Epithelial cell of prostate (primary cell): ENCODE data around the gene TFB1M.
"Not testable (repeated sequence)": the region's sequence is repeated elsewhere in the genome, so short reads cannot be mapped to it uniquely, and the experiment has no call there.

ENCODE experiments used
- DNase-seq: peaks from one replicate; pipeline ENCODE4 v3.0.0-alpha.2; 2011; ENCODE audit warnings: low read depth, low spot score
- H3K27ac ChIP-seq: fragments of 450-650 bp; 2 replicates; pipeline ENCODE4 v1.5.1; 2017; ENCODE audit warnings: mild to moderate bottlenecking

The TFB1M gene

DNA sequence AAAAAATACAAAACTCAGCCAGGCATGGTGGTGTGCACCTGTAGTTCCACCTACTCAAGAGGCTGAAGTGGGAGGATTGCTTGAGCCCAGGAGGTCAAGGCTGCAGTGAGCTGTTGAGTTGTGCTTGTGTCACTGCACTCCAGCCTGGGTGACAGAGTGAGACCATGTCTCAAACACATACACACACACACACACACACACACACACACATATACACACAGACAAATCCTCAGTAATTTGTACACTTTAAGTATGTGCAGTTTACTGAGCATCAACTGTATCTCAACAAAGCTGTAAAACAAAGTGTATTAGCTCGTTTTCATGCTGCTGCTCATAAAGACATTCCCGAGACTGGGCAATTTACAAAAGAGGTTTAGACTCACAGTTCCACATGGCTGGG lies 7.3 kb downstream of the TFB1M start:
- DNase-seq, result no peak
- H3K27ac ChIP-seq, result no peak overlapping the region

DNA sequence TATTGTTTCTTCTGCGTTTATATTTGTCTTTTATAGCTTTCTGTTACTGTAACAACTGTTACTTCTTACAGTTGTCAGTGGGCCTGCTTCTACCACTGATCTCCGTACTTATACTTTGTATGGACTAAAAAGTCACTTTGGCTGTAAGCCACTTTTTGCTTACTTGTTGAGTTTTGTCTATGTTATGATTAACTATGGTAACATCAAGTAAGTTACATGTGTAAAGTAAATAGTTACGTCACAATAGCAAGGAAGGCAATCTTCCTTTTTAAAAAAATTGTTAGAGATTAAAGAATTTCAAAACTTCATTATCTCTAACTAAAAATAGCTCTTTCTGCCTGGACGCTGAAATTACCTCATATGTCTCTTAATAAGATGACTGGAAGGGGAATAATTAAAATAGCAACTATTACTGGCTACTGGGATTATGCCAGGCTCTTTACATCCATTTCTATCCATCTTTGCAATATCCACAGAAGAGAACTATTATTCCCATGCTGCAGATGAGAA lies 10.9 kb downstream of the TFB1M start:
- DNase-seq, result no peak
- no peak overlapping the region for H3K27ac ChIP-seq

DNA sequence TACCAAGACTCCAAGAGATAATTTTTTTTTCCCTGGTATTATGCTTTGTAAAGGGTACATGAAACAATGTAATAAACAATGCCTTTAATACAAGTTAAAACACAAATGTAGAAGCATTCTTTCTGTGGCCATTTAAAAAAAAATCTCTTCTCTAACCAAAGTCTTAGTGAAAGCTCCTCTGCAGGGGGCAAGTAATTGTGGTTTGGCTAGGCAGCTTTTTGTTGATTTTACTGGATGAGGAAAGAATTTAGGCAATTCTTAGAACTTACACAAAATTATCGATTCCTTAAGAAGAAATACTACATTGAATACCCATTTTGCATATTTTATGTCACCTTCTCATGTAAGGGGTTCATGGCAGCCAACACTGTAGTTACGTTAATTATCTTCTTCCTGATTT lies 12.4 kb downstream of the TFB1M start:
- DNase-seq, result no peak
- H3K27ac ChIP-seq, result no peak overlapping the region

DNA sequence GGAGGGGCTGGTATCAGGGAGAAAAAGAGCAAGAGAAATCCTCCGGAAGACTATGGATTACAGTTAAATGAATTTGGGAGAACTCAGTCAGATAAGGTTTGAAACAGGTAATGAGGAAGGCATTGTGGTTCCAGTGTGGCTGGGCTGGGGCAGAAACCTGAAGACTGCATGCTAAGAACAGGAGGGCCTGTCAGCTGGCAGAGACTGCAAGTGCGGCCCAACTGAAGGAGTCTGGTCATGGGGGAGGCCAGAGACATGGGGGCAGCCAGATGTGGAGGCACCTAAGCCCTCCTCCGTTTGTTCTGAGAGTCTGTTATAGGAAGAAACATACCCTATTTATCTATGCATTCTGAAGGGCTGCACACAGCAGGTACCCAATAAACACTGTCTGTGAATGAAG lies 16.6 kb downstream of the TFB1M start:
- no peak overlapping the region for H3K27ac ChIP-seq
- no peak for DNase-seq

GRCh38 chr6:155292711-155293110 lies 21.6 kb downstream of the TFB1M start:
- no peak for DNase-seq
- H3K27ac ChIP-seq, result no peak overlapping the region

- no peak for DNase-seq
- H3K27ac ChIP-seq, result no peak overlapping the region
These were observed 23.0 kb downstream of the TFB1M start for GRCh38 chr6:155291291-155291690.

- DNase-seq, result no peak
These were observed 23.8 kb downstream of the TFB1M start for GRCh38 chr6:155290491-155290890.

DNA sequence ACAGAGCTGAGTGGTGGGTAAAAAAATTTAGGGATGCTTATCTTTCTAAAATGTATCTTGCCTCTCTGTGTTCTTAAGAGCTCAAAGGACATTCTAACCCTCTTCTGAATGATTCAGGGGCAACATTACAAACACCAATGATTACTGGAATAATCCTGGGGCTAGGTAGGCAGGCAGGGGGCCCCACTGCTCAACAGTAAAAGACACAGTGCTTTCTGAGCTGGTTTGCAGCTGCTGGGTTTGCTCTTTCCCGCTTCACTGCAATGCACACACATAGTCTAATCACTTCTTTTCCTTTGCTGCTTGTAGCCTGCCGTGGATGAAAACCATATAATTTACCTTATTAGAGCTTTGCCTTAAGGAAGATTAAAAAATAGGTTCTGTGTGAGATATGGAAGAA lies 26.5 kb downstream of the TFB1M start:
- no peak for DNase-seq
- H3K27ac ChIP-seq, result no peak overlapping the region

More at GRCh38 chr6:155290491-155290890, 23.8 kb downstream of the TFB1M start:
- H3K27ac ChIP-seq, result no peak overlapping the region

DNA sequence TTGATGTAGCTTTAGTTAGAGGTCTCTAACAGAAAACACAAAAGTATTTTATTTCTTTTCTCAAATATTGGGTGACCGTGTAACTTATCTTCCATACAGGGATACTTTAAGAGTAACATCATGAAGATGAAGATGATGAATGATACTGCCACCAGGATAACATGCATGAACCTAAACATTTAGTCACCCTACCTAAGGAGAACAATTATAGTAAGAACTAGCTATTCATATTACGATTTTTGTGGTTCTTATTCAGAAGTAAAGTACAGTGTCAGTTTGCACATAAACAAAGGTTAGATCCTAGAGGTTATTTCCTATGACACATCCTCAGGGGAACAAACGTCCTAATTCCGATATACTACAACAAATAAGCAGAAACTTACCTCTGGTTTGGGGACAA lies 29.5 kb downstream of the TFB1M start:
- H3K27ac ChIP-seq, result no peak overlapping the region
- no peak for DNase-seq

DNA sequence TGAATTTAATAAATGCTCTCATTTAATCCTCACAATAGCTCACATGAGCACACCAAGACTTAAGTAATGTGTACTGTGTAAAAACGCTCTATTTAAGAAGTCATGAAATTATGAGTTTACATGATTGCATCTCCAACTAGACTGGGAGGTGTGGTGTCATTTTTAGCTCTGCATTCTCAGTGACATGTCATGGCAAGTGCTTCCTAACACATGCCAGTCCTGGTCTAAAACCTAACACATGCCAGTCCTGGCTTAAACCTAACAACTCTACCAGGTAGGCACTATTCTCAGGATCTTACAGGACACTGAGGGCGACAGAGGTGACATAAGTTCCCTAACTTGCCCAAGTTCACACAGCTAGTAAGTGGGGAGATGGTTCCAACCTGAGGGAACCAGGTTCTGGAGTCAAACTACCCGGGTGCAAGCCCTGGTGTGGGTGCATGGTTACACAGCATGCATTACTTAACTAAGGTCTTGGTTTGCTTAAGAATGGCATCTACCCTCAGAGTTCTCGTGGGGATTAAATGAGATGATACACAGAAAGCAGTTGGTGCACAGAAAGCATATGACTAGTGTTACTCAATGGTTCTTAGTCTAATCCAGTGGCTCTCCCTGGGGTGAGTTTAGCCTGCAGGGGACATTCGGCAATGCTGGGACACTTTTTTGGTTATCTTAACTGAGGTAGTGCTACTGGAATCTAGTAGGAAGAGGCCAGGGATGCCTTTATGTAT lies 35.8 kb downstream of the TFB1M start:
- H3K27ac ChIP-seq, result peak overlapping the region; percentile 18
- DNase-seq, result no peak

GRCh38 chr6:155276638-155277037 lies 37.6 kb downstream of the TFB1M start:
- H3K27ac ChIP-seq, result no peak overlapping the region
- DNase-seq, result no peak

- no peak overlapping the region for H3K27ac ChIP-seq
- no peak for DNase-seq
These were observed 38.3 kb downstream of the TFB1M start for GRCh38 chr6:155275808-155276480.

GRCh38 chr6:155274533-155274932 lies 39.8 kb downstream of the TFB1M start:
- peak overlapping the region; percentile 53 for H3K27ac ChIP-seq
- DNase-seq, result peak; percentile 55

DNA sequence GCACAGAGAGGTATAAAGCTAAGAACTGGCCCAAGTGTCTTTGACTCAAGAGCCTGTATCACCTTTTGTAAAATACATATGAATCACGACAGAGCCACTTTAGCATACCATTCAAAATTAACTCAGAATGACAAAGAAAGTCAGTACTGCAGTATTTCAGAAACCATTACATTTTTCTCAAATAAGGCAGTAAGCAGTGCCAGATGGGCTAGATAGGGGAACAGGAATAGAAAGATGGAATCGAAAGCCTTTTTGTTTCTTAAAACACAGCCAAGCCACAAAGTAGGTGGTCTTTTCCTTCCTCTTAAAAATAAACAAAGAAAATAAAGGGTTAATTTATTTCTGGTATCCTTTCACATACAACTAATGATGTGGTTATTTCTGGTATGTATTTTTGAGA lies 40.2 kb downstream of the TFB1M start:
- DNase-seq, result no peak
- H3K27ac ChIP-seq, result peak overlapping the region; percentile 53

DNA sequence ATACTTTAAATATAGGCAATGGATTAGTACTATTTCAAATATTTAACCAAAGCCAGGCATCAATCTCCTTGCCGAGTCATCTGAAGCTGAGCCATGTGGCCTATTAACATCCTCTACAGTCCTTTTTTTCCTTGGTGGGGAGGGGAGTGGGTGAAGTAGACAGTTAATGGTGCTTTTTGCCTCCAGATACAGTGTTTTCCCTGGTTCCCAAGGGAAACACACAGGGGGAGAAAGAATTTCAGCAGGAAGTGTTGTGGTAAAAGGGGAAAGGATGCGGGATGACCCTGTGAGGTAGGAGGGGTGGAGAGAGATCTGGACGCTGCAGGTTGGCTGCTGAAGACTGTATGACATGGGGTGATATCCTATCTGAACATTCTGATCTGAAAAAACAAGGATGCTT lies 40.9 kb downstream of the TFB1M start:
- peak overlapping the region; percentile 53 for H3K27ac ChIP-seq
- no peak for DNase-seq

DNA sequence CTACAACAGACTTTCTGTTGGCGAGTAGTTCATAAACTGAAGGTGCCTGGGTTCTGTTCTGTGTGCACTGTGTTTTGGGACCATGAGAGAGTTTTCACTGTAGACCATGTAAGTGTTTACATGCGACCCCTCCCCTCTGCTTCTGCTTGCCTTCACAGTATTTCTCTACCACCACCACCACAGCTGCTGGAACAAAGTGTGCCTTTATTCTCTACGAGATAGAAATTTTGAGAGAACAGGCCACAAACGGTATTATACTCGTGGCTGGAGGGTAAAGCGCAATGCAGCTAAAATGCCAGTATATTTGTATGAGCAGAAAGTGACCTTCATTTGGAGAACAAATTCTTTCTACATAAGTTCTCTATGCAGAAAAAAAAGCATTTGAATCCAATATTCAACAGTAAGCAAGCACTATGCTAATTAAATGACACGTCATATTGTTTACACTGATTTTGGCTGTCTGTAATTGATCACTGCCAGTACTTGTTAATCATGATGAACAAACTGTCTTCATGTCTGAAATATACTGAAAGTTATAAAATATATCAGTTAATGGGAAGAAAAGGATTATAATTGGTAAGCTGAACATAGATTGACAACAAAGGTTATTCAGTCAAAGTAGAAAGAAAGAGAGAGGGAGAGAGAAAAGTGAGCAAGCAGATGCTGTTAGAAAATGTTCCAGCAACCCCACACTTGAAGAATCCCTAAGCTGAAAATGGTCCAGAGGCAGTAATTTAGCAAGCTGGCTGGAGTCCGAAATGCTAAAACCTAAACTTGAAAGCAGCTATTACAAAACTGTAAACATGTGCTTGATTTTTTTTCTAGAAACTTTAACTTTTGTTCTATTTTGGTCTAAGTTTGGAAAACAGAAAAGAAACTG lies 41.7 kb downstream of the TFB1M start:
- DNase-seq, result no peak

DNA sequence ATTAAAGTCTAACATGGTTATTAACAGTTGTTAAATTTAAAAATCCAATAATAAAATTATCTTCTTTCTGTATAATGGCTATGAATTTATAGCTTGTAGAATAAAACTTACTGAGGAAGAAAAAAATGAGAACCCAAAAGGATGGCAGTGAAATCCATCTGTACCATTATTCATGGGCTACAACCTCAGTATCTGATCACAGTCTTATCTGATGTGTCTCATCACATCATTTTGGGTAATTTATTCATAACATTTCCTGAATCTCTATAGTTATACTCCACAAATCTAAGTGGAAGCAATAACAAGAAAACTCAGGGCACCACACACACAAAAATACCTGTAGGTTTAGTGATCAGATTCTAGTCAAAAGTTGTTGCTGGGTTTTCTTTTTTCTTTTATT lies 43.1 kb downstream of the TFB1M start:
- no peak for DNase-seq
- H3K27ac ChIP-seq, result no peak overlapping the region

More for the DNA sequence above, 41.7 kb downstream of the TFB1M start:
- peak overlapping the region; percentile 53 for H3K27ac ChIP-seq

DNA sequence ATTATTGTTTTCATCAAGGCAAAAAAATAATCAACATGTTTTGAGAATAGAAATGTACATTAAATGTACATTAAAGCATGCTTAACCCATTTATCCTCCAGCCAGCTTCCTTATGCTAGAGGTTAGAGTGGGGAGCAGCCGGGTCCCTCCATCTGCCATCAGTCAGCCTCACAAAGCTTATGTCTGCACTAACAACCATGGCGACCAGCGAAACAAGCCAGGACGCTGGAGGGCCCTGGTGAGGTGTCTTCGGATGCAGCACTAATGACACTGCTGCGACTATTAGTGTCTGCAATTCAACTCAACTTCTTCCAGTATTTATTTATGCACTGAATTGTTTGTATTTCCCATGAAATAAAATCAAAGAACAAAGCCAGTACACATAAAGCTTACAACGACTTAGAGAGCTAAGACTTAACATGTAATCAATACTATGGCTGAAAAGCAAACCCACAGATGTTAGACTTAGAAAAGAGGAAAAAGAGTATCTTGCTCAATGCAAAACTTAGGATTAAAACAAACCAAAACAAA lies 43.7 kb downstream of the TFB1M start:
- no peak for DNase-seq
- H3K27ac ChIP-seq, result no peak overlapping the region

- no peak for DNase-seq
- H3K27ac ChIP-seq, result no peak overlapping the region
These were observed 44.5 kb downstream of the TFB1M start for GRCh38 chr6:155269765-155270164.

- not testable (repeated sequence) for DNase-seq, H3K27ac ChIP-seq
These were observed 46.0 kb downstream of the TFB1M start for GRCh38 chr6:155268088-155268867.
